ENCODE measurements around the gene LACTBL1. TPM values are rescaled to one million over a fixed set of nuclear protein-coding genes. Genes with fewer than 3 reads are reported as not detected.
"Not testable (repeated sequence)": the region's sequence is repeated elsewhere in the genome, so short reads cannot be mapped to it uniquely, and the experiment has no call there.

LACTBL1 gene
- polyA plus RNA-seq, 3 donors = 0.17 TPM; not detected in 2

DNA sequence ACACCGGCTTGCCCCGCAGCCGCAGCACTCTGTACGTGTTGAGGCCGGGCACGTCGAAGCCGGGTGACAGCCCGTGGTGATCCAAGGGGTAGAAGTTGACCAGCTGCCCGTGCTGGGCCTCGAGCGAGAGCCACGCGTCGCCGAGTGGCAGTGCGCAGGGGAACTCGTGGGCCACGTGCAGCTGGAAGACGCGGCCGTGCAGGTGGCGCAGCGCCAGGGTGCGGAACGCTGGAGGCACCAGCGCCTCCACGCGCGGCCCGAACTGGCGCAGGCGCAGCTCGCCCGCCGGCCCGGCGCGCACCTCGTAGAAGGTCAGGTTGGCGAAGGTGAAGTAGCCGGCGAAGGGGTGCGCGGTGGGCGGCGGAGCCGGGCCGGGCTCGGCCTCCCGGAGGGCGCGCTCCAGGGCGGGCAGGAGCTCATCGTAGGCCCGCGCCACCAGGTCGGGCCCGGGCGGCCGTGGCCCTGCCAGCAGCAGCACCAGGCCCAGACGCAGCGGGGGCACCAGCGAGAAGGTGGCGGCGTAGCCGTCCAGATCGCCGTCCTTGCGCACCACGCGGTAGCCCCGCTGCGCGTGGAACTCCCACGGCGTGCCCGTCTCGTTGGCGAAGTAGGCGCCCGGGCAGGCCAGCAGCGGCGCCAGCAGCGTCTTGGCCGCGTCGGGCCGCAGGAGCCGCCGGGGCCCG lies 19.5 kb downstream of the LACTBL1 start:
- DNase-seq (ENCODE audit: extremely low read depth in 1 of 11, low read depth in 9 of 11, low spot score in 4 of 11) = no peak

DNA sequence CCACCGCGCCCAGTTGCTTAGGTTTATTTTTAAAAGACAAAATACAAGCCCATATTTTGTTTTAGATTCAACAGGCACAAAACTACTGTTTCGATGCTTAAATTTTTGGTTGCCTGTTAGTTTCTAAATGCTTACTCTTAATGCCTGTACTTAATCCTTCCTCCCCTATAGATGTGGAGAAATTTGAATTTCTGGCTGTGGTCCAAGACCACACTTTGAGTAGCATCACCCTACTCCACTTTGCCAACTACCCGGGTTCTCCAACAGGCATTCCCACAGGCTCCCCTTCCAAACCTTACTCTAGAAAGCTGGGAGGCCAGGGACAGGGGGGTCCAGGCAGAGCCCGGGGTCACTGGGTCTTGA lies 20.0 kb downstream of the LACTBL1 start:
- DNase-seq (ENCODE audit: extremely low read depth in 1 of 11, low read depth in 9 of 11, low spot score in 4 of 11) = no peak

DNA sequence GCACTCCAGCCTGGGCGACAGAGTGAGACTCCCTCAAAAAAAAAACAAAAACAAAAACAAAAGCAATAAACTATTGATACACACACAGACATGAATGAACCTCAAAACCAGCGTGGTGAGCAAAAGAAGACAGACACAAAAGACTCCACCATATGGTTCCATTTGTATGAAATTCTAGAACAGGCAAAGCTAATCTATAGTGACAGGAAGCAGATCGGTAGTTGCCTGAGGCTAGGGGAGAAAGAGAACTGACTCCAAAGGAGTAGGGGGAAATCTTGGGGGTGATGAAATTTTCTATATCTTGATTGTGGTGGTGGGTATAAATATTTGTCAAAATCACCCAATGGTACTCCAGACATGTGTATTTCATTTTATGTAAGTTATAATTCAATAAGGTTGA lies 20.9 kb downstream of the LACTBL1 start:
- DNase-seq (ENCODE audit: extremely low read depth in 1 of 11, low read depth in 9 of 11, low spot score in 4 of 11) = no peak

DNA sequence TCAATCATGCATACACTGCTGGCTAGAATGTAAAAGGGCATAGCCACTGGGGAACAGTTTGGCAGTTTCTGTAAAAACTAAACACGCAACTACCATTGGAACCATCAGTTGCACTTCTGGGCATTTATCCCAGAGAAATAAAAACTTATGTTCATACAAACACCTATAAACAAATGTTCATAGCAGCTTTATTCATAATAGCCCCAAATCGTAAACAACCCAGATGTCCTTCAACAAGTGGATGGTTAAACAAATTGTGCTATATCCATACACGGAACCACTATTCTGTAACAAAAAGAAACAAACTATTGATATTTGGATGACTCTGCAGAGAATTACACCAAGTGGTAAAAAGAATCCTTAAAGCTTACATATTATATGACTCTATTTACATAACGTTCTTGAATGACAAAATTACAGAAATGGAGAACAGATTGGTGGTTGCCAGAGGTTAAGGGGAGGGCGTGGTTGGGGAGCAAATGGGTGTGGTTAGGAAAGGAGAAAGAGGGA lies 22.8 kb downstream of the LACTBL1 start:
- DNase-seq (ENCODE audit: extremely low read depth in 1 of 11, low read depth in 9 of 11, low spot score in 4 of 11) = no peak

DNA sequence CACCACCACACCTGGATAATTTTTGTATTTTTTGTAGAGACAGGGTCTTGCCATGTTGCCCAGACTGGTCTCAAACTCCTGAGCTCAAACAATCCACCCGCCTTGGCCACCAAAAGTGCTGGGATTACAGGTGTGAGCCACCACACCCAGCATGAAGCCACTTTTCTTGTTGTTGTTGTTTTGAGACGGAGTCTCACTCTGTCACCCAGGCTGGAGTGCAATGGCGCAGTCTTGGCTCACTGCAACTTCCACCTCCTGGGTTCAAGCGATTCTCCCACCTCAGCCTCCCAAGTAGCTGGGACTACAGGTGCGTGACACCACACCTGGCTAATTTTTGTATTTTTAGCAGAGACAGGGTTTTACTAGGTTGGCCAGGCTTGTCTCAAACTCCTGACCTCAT lies 27.5 kb downstream of the LACTBL1 start:
- DNase-seq (ENCODE audit: extremely low read depth in 1 of 11, low read depth in 9 of 11, low spot score in 4 of 11) = not testable (repeated sequence)

DNA sequence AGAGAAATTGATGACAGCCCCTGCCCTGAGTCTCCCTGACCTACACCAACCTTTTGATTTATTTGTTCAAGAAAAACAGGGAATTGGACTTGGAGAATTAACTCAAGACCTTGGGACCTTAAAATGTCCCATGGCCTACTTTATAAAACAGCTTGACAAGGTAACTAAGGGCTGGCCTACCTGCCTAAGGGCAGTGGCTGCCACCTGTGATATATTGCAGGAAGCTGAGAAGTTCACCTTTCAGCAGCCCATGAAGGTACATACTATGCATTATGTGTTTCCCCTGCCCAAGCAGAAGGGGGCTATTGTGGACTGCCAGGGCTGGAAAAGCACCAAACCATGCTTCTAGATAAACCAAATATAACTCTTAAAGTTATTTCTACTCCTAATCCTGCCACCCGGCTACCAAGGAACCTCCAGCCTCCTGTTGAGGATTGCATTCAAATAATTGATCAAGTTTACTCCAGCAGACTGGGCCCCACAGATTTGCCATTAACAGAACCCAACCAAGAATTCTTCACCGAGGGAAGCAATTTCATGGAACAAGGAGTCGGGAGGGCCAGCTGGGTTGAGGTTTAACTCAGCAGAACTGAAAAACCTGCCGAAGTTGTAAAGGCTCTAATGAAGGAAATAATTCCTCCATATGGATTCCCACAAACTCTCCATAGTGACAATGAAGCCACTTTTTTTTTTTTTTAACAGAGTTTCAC lies 28.2 kb downstream of the LACTBL1 start:
- peak in 6 of 11 donors; percentile 18 to 48 (median 26) for DNase-seq (ENCODE audit: extremely low read depth in 1 of 11, low read depth in 9 of 11, low spot score in 4 of 11)

DNA sequence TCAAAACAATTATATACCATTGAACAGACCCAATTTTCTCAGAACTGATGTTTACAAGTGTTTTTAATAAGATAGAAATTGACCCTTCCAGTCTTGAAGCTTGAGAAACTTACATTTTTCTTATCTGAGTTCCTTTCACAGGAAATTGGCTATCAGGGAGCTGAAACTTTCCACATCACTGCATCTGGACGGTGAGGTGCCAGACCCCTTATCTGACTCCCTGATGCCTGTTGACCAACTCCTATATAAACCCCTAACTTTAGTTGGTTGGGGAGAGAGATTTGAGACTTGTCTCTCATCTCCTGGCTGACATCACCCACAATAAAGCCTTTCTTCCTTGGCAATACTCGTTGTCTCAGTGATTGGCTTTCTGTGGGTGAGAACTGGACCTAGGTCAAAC lies 31.4 kb downstream of the LACTBL1 start:
- no peak for DNase-seq (ENCODE audit: extremely low read depth in 1 of 11, low read depth in 9 of 11, low spot score in 4 of 11)

DNA sequence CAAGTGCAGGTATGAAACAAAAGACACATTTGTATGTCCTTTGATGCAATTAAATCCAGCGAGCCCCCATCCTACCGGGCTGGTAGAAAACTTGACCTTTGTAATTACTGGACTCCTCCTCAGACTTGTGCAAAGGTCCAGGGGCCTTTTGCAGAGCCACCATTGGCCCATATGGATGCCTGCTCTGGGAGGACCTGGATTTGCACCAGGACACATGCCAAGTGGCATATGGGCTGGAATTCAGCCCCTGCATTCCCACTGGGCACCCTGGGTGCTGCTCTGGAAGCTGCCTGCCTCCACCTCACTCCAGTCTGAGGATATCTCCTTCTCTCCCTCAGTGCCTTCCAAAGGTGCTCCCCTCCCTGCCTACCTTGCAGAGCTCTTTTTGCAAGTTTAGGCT lies 36.0 kb downstream of the LACTBL1 start:
- DNase-seq (ENCODE audit: extremely low read depth in 1 of 11, low read depth in 9 of 11, low spot score in 4 of 11) = no peak

DNA sequence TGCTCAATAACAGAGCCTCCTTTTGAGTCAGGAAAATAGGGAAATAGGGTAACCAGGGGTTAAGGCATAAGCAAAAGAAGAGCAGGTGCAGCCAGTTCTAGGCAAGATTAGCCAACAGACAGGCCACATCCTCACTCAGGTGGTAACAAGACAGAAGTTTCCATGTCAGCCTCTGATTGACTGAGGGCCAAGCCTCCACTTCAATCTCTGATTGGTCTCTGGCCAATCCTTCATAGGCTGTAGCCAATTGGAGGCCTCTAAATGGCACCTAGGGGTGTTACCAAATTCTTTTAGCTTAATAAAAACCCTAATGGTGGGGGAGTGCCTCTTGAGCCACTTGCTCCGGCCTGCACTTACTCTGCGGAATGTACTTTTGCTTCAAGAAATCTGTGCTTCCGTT lies 37.2 kb downstream of the LACTBL1 start:
- DNase-seq (ENCODE audit: extremely low read depth in 1 of 11, low read depth in 9 of 11, low spot score in 4 of 11) = no peak

DNA sequence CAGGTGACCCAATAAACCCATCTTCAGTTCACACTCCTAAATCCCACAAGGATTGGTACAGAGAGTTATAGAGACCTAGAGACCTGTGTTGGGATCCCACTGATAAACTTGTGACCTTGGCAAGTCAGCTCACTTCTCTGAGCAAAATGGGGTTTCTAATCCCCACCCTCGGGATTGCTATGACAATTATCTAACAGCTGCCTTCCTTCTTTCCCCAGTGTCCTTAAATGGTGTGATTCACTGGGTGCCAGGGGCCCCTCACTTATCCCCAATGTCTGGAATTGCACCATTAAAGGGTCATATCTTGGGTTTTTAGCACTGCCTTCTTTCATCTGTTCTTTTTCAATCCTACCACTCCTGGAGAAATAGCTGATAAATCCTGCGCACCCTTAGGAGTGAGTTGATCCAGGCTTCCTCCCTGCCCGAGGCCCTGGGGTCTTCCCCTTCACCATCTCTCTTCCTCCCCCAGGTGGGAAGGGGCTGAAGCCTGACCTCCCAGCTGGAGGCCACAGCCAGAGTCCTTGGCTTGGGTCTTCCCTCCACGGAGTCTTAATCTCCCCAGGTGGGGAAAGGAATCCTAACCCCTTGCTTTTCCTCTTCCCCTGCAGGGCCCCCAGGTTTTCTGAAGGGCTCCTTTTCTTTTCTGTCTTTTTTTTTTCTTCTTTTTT lies 39.7 kb downstream of the LACTBL1 start:
- no peak for DNase-seq (ENCODE audit: extremely low read depth in 1 of 11, low read depth in 9 of 11, low spot score in 4 of 11)

DNA sequence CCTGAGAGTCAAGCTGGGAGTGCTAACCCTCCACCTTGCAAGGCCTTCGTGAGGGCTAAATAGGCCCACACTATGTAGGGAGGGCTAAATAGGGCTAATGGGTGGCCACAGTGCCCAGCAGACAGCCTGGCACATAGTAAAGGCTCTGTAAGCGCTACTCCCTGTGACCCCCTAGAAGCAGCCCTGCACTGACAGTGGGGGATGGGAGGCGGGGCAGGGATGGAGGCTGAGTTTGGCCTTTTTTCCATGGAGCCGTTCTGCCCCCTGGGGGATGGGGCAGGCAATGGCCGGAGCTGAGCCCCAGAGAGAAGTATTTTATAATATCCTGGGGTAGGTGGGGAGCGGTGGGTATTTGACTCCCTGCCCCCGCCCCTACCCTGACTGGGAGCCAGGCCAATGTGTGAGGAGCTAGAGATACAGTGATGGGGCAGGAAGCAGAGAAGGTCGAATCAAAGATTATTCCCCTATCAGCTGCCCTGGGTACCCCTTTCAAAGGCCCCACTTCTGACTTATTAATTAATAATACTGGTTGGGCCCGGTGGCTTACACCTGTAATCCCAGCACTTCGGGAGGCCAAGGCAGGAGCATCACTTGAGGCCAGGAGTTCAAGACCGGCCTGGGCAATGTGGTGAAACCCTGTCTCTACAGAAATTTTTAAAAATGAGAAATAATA lies 42.3 kb downstream of the LACTBL1 start:
- peak in 1 of 11 donors; percentile 15 for DNase-seq (ENCODE audit: extremely low read depth in 1 of 11, low read depth in 9 of 11, low spot score in 4 of 11)

DNA sequence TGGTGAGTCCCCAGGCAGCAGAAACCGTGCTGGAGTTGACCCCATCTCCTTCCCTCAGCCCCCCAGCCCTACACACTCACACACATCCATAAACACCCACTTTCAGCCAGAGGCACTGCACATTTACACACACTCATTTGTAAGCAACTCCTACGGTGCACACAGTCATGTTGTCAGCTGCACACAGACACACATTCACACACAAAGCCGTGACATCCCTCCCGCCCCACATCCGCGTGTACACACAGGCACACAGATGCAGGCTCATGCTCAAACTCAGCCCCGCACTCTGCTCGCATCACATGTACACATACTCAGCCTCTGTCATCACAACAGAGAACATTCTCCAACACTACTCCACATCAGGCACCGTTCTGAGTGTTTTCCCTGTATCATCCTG lies 47.6 kb downstream of the LACTBL1 start:
- DNase-seq (ENCODE audit: extremely low read depth in 1 of 11, low read depth in 9 of 11, low spot score in 4 of 11) = no peak

DNA sequence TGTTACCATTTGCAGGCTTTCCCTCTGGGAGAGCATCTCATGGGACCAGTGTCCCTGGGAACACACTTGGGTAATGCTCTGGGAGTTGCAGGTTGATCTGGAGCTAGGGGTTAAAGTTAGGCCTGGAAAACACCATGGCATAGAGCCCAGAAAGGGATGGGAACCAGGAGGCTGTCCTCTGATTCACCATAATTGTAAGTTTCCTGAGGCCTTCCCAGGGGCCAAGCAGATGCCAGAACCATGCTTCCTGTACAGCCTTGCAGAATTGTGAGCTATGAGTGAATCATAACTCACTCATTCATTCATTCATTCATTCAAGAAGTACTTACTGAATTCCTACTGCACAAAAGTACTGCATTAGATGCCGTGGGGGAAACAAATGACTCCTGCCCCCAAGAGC lies 50.0 kb downstream of the LACTBL1 start:
- DNase-seq (ENCODE audit: extremely low read depth in 1 of 11, low read depth in 9 of 11, low spot score in 4 of 11) = no peak

DNA sequence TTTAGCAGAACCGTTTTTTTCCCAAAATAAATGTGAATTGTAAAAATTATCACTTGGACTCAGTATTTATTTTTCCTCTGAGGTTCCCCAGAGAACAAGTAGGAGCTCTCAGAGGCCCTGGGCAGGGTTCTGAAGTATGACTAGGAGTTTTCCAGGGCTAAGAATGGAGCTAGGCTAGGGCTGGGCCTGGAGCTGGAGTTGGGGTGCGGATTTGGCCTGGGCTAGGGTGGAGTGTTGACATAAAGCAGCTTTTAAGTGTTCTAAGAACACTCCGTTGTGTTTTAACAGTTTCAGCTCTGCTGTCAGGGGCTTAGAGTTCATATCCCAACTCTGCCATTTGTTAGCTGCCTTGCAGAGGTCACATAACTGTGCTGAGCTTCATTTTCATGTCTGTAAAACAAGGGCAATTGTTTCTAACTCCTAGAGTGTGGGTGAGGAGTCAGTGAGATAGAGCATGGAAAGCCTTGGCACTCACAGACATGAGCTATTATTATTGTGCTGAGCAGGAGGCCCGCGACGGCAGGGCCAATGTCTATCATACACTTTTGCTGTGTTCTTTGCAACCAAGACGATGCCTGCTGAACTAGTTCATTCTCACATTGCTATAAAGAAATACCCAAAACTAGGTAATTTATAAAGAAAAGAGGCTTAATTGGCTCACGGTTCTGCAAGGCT lies 51.1 kb downstream of the LACTBL1 start:
- no peak for DNase-seq (ENCODE audit: extremely low read depth in 1 of 11, low read depth in 9 of 11, low spot score in 4 of 11)

DNA sequence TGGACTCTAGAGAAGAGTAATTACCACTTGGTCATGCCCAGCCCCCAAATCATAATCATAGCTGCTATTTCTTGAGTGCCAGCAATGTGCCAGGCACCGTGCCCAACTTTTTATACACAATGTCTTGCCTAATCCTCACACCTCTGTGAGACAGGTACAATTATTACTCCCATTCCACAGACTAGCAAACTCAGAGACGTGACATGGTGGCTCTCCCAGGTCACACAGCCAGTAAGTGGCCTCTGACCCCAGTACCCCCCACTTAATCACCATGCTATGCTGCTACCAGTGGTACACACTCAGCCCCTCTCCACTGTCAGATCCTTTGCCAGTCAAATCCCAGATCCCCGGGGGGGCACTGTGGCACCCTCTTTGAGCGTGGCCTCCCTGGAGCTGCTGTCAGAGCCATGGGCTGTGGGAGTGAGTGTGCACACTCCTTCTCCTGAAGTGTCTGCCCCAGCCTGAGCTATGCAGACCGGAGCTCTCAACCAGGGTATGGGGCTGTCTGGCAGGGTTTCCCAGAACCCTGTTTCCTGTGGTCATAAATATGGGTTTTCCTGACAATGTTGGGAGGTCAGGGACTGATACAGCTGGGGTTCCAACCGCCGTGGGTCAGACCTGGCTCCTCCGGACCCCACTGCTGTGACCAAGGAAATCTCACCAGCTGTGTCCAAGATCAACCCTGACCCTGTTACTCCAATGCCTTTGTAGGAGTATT lies 51.8 kb downstream of the LACTBL1 start:
- no peak for DNase-seq (ENCODE audit: extremely low read depth in 1 of 11, low read depth in 9 of 11, low spot score in 4 of 11)

DNA sequence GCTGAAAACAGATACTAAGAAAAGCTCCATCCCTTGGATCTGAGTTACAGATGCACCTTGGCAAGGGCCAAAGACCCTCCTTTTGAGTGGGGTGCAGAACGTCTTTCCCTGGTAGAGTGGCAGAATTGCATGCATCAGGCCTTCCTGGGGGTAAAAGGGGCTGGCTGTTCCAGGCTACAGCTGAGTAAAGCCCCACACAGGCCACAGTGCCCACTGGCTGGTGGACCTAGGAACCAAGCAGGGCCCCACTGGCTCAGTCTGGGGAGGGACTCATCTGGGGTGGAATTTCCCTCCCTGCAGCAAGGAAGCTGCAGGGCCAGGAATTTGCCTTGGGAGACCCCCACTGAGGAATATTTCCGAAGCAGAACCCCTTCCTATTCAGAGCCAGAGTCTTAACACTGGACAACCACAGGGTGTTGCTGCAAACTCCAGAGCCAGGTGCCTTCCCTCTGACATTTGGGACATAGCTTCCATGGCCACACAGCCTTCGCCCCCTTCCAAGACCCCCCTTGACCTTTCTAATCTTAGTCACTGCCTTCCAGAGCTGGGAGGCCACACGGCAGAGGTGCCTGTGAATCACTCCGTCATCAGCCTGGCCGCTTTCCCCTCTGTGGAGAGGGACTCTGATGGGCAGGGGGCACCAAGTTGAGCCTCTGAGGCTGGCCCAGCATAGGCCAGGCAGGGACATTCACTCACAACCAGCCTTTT lies 52.5 kb downstream of the LACTBL1 start:
- no peak for DNase-seq (ENCODE audit: extremely low read depth in 1 of 11, low read depth in 9 of 11, low spot score in 4 of 11)

DNA sequence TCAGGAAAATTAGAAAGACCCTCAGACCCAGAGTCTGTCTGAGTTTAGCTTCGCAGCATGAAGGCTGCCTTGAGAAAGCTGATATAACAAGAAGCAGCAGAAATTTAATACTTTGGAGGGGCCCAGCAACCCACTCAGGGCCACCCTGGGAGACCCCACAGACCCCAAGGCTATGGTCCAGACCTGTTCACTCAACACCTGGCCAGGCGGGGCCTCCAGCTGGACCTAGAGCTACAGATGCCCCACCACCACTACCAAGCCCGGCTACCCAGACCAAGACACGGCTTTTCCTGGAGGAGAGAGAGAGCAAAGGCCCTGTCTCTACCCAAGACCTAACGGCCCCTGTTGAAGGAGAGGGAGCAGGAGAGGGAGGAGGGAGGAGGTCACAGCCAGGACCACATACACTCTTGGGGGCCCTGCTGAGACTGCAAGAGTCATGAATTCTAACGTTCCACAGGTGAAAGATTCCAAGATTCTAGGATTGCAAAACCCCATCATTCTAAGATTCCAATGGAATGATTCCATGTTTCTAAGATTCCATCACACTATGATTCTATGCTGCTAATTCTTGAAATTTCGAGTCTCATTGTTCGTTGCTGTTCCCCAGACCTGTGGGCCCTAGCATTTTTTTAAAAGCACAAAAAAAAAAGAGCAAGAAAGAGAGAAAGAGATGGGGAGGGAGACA lies 53.2 kb downstream of the LACTBL1 start:
- DNase-seq (ENCODE audit: extremely low read depth in 1 of 11, low read depth in 9 of 11, low spot score in 4 of 11) = no peak

Measured in renal cortex interstitium (tissue), 11 donors.